Gastroesophageal sphincter (tissue), 4 donors: ENCODE data around the gene PTPN12. TPM values are rescaled to one million over a fixed set of nuclear protein-coding genes. Genes with fewer than 3 reads are reported as not detected.

Source experiments
- ATAC-seq: fragments of 150-250 bp; one replicate; pipeline ENCODE4 v1.9.1; 2016; ENCODE audit warnings: mild to moderate bottlenecking, moderate library complexity
- H3K27ac ChIP-seq, 4 donors: fragments of 200-600 bp; sonication (generic) in 3 of 4; 1 replicate in 3 of 4; 2 replicates in 1 of 4; pipeline ENCODE4 v1.5.1; 2016 to 2019
- H3K27me3 ChIP-seq: fragments of 200-600 bp; sonication (generic); one replicate; pipeline ENCODE4 v1.5.1; 2019
- H3K36me3 ChIP-seq, 2 donors: fragments of 200-600 bp; sonication (generic); one replicate each; pipeline ENCODE4 v1.5.1; 2019; ENCODE audit warnings: control low read depth in 1 of 2
- H3K4me1 ChIP-seq, 3 donors: fragments of 200-600 bp; sonication (generic); 1 replicate in 2 of 3; 2 replicates in 1 of 3; pipeline ENCODE4 v1.5.1; 2016 to 2019; ENCODE audit warnings: control low read depth in 2 of 3
- H3K4me3 ChIP-seq, 2 donors: fragments of 200-600 bp; sonication (generic); one replicate each; pipeline ENCODE4 v1.5.1; 2019; ENCODE audit warnings: mild to moderate bottlenecking in 1 of 2, moderate library complexity in 1 of 2
- H3K9me3 ChIP-seq, 3 donors: fragments of 200-600 bp; sonication (generic); one replicate each; pipeline ENCODE4 v1.5.1; 2017 to 2019; ENCODE audit warnings: control low read depth in 2 of 3
- EP300 ChIP-seq: sonication (generic); formaldehyde crosslinking; IDR thresholded peaks from one replicate; pipeline ENCODE4 v1.6.1; 2017; ENCODE audit warnings: antibody characterized with exemption, mild to moderate bottlenecking
- POLR2A ChIP-seq, 2 donors: fragments of 450-650 bp; IDR thresholded peaks; one replicate each; pipeline ENCODE4 v1.6.1; 2017; ENCODE audit warnings: antibody characterized with exemption in 2 of 2, mild to moderate bottlenecking in 2 of 2, moderate library complexity in 1 of 2
- POLR2AphosphoS5 ChIP-seq: sonication (generic); formaldehyde crosslinking; IDR thresholded peaks from one replicate; pipeline ENCODE4 v1.6.1; 2017; ENCODE audit warnings: antibody characterized with exemption
- WGBS, 2 donors: methylation state at CpG; one replicate each; pipeline ENCODE4 v1.1.5; 2018; ENCODE audit warnings: low coverage in 1 of 2; 5-methylcytosine and 5-hydroxymethylcytosine counted together
- total RNA-seq, 4 donors: library from RNA; depleted of rRNA; stranded (reverse); fragments of >200 nt; gene quantifications; one replicate each; pipeline ENCODE4 v1.1.0, GENCODE V29; 2016
- TF ChIP-seq, protein P1 (sequence below), 4 experiments: fragments of 200-600 bp in 2 of 4; fragments of 450-650 bp in 2 of 4; sonication (generic) in 1 of 4; IDR thresholded peaks; one replicate each; pipeline ENCODE4 v1.5.1; 2017 to 2019; ENCODE audit warnings: antibody characterized with exemption in 4 of 4, mild to moderate bottlenecking in 2 of 4, moderate library complexity in 2 of 4

The PTPN12 gene
- total RNA-seq, 4 donors from 2014 or later: 87.1 to 147 (median 100) TPM

DNA sequence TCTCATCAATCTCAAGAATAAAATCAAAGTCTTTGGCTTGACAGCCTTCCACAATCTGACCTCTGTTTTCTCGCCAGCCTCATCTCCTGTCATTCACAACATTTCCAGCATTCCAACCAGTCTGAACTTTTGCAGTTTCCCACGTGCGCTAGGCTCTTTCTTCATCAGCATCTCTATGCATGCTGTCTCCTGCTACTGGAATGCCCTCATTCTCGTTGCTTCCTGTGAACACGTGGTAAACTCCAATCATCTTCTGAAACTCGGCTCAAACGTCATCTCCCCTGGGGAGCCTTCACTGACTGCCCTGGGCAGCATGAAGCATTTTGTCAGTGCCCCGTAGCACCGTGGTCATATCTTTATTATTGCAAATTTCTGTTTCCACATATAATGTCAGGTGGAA is 146.9 kb downstream of the PTPN12 start:
- H3K27me3 ChIP-seq: no peaks in the 10 kb centered on the region
- peak; percentile 64 for ATAC-seq
- TF ChIP-seq EP300 (no peak), POLR2A (IDR thresholded peaks at IDR 0.05) (no peak), POLR2AphosphoS5 (no peak)
- TF ChIP-seq, protein P1, sequence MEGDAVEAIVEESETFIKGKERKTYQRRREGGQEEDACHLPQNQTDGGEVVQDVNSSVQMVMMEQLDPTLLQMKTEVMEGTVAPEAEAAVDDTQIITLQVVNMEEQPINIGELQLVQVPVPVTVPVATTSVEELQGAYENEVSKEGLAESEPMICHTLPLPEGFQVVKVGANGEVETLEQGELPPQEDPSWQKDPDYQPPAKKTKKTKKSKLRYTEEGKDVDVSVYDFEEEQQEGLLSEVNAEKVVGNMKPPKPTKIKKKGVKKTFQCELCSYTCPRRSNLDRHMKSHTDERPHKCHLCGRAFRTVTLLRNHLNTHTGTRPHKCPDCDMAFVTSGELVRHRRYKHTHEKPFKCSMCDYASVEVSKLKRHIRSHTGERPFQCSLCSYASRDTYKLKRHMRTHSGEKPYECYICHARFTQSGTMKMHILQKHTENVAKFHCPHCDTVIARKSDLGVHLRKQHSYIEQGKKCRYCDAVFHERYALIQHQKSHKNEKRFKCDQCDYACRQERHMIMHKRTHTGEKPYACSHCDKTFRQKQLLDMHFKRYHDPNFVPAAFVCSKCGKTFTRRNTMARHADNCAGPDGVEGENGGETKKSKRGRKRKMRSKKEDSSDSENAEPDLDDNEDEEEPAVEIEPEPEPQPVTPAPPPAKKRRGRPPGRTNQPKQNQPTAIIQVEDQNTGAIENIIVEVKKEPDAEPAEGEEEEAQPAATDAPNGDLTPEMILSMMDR (IDR thresholded peaks at IDR 0.05): no peak
- H3K4me3 ChIP-seq: no peak overlapping the region
- H3K4me1 ChIP-seq: peaks cover 0 to 48% (median 0%) of the 10 kb centered on the region in 3 donors
- no peaks in the 10 kb centered on the region for H3K9me3 ChIP-seq
- peaks cover 0 to 23% of the 10 kb centered on the region in 2 donors for H3K36me3 ChIP-seq
- 29 to 48% methylated on average over 9 of the region's 9 CpGs for WGBS, 2 donors
- H3K27ac ChIP-seq: peak overlapping the region in 2 of 4 donors; percentile 65 to 76

DNA sequence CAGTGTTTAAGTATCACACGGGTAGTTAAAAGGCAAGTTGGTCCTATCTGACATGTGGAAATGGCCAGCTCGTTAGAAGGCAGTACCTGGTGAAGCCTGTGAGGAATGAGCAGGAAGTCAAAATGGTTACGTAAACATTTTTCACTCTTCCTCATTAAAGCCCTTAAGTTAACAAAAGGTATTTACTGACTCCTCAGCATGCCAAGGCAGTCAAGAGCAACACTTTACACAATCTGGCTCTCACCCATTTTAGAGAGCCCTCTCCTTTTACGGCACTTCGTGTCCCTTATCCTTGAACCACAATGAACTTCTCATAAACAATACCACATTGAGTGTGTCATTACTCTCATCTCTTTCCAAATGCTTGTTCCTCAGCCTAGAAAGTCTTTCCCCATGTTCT is 148.1 kb downstream of the PTPN12 start:
- Histone ChIP-seq H3K27me3 (no peaks in the 10 kb centered on the region), H3K4me1 (peaks cover 0 to 53% (median 0%) of the 10 kb centered on the region in 3 donors), H3K4me3 (no peak overlapping the region), H3K36me3 (peaks cover 0 to 30% of the 10 kb centered on the region in 2 donors), H3K9me3 (no peaks in the 10 kb centered on the region), H3K27ac (peak overlapping the region; percentile 15 to 76 (median 54))
- peak; percentile 82 for ATAC-seq
- TF ChIP-seq EP300 (no peak), POLR2A (IDR thresholded peaks at IDR 0.05) (no peak), POLR2AphosphoS5 (peak; percentile 68)
- TF ChIP-seq, protein P1 (IDR thresholded peaks at IDR 0.05): no peak
- WGBS, 2 donors: 28 to 38% methylated on average over 5 of the region's 5 CpGs

DNA sequence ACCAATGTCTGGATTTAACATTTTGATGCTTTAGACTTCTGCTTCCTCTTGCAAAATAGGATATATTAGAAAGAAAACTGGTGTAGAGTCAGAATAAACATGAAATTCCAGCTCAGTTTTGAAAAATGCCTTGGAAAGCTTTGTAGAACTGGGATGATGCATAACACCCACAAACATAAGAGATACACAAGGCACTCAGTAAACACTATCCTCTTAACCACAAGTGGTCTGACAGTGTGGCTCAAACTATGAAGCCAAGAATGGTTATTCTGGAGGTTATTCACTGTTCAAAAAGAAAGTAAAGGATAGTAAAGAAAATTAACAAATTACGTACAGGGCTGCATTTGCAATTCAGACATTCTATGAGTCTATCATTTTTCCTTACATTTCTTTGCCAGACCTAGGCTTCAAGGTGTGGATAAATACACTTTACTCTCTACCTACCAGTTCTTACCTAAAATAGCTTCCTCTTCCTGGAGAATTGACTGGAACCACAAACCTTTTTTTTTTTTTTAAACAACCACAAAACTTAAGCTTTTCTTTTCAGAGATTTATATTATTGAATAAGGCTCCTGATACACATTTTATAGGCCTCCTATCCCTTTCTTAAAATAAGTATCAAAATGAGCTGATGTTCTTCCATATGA is 150.1 kb downstream of the PTPN12 start:
- Histone ChIP-seq H3K36me3 (peaks cover 0 to 21% of the 10 kb centered on the region in 2 donors), H3K9me3 (no peaks in the 10 kb centered on the region), H3K4me3 (no peak overlapping the region), H3K27me3 (no peaks in the 10 kb centered on the region), H3K4me1 (peaks cover 0 to 65% (median 0%) of the 10 kb centered on the region in 3 donors), H3K27ac (peak overlapping the region in 1 of 4 donors; percentile 26)
- TF ChIP-seq EP300 (no peak), POLR2AphosphoS5 (no peak), POLR2A (IDR thresholded peaks at IDR 0.05) (no peak)
- TF ChIP-seq, protein P1 (IDR thresholded peaks at IDR 0.05): no peak
- no peak for ATAC-seq
- 63 to 86% methylated on average over 1 of the region's 1 CpG for WGBS, 2 donors

DNA sequence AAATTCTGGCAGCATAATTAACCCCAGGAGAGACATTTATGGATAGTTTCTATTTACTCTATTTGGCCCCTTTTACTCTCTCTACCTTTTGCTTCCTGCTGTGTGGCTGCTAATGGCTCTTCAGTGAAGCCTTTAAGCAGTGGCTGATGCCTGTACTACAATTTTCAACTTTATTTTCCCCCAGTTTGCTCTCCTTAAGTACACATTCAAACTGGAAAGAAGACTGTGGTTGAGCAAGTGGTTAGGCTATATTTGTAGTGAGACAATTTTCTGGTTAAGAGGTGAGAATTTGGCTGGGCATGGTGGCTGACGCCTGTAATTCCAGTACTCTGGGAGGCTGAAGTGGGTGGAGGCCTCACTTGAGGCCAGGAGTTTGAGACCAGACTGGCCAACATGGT is 150.7 kb downstream of the PTPN12 start:
- TF ChIP-seq POLR2A (IDR thresholded peaks at IDR 0.05) (no peak), POLR2AphosphoS5 (no peak), EP300 (no peak)
- TF ChIP-seq, protein P1 (IDR thresholded peaks at IDR 0.05): no peak
- no peak for ATAC-seq
- Histone ChIP-seq H3K36me3 (peaks cover 0 to 16% of the 10 kb centered on the region in 2 donors), H3K9me3 (no peaks in the 10 kb centered on the region), H3K27me3 (no peaks in the 10 kb centered on the region), H3K27ac (no peak overlapping the region), H3K4me1 (peaks cover 0 to 70% (median 0%) of the 10 kb centered on the region in 3 donors), H3K4me3 (no peak overlapping the region)
- WGBS, 2 donors: 100% methylated on average over 1 of the region's 1 CpG; no CpG with 5 or more reads in 1 of the 2 donors

Other genes starting within 250 kb of the PTPN12 start
- 10 to 100 TPM; 12.8 to 23.7 (median 15.5) TPM for gene GSAP, start 120.9 kb upstream of the PTPN12 start, total RNA-seq
- 10 to 100 TPM; 18.7 to 40.8 (median 25.9) TPM for gene RSBN1L, start 159.2 kb downstream of the PTPN12 start, total RNA-seq